OCI-LY1 (cell line): ENCODE results near the gene LRRC70.
"Not testable (repeated sequence)": the region's sequence is repeated elsewhere in the genome, so short reads cannot be mapped to it uniquely, and the experiment has no call there.

Experiments
- H2AFZ ChIP-seq: fragments of 200-600 bp; sonication (generic), shearing (Covaris generic); 2 replicates; pipeline ENCODE4 v1.6.0; 2014; ENCODE audit warnings: antibody characterized with exemption, mild to moderate bottlenecking, low read length
- H3F3A ChIP-seq: fragments of 200-600 bp; sonication (generic), shearing (Covaris generic); 2 replicates; pipeline ENCODE4 v1.6.0; 2014; ENCODE audit warnings: mild to moderate bottlenecking, antibody characterized with exemption, low read length, moderate library complexity; ENCODE audit not compliant: insufficient read depth
- H3K27ac ChIP-seq: fragments of 200-600 bp; sonication (generic); 2 replicates; pipeline ENCODE4 v1.5.1; 2014; ENCODE audit warnings: low read length, mixed run types, mild to moderate bottlenecking, low read depth; ENCODE audit not compliant: poor library complexity, severe bottlenecking
- H3K27me3 ChIP-seq: fragments of 200-600 bp; sonication (generic); 2 replicates; pipeline ENCODE4 v1.6.0; 2014; ENCODE audit warnings: antibody characterized with exemption, mild to moderate bottlenecking, low read length, moderate library complexity; ENCODE audit not compliant: insufficient read depth
- H3K36me3 ChIP-seq: fragments of 200-600 bp; sonication (generic); 2 replicates; pipeline ENCODE4 v1.6.1; 2014; ENCODE audit warnings: mild to moderate bottlenecking, antibody characterized with exemption, low read length, moderate library complexity, mixed read lengths; ENCODE audit not compliant: insufficient read depth
- H3K4me1 ChIP-seq: fragments of 200-600 bp; sonication (generic); 2 replicates; pipeline ENCODE4 v1.5.1; 2014; ENCODE audit warnings: mild to moderate bottlenecking, low read length, moderate library complexity; ENCODE audit not compliant: insufficient read depth, severe bottlenecking
- H3K4me2 ChIP-seq: fragments of 200-600 bp; sonication (generic), shearing (Covaris generic); 2 replicates; pipeline ENCODE4 v1.6.1; 2014; ENCODE audit warnings: low read length
- H3K4me3 ChIP-seq: fragments of 200-600 bp; sonication (generic); 2 replicates; pipeline ENCODE4 v1.5.1; 2014; ENCODE audit warnings: low read length, low read depth, mild to moderate bottlenecking, mixed read lengths; ENCODE audit not compliant: poor library complexity, severe bottlenecking
- H3K79me2 ChIP-seq: fragments of 200-600 bp; shearing (Covaris generic); 2 replicates; pipeline ENCODE4 v1.6.1; 2016; ENCODE audit warnings: mixed run types, low read length, mixed read lengths; ENCODE audit not compliant: insufficient read depth
- H3K9ac ChIP-seq: fragments of 200-600 bp; sonication (generic), shearing (Covaris generic); 2 replicates; pipeline ENCODE4 v1.6.1; 2014; ENCODE audit warnings: mild to moderate bottlenecking, low read length, mixed read lengths
- H3K9me2 ChIP-seq: fragments of 200-600 bp; sonication (generic), shearing (Covaris generic); 2 replicates; pipeline ENCODE4 v1.6.1; 2014; ENCODE audit warnings: low read depth, mild to moderate bottlenecking, low read length, mixed read lengths
- H3K9me3 ChIP-seq: fragments of 200-600 bp; shearing (Covaris generic); 2 replicates; pipeline ENCODE4 v1.6.1; 2014; ENCODE audit warnings: low read length, mixed read lengths
- H4K20me1 ChIP-seq: fragments of 200-600 bp; sonication (generic), shearing (Covaris generic); 2 replicates; pipeline ENCODE4 v1.6.0; 2016; ENCODE audit warnings: mild to moderate bottlenecking, low read length; ENCODE audit not compliant: insufficient read depth
- EZH2 ChIP-seq: fragments of 200-600 bp; sonication (generic), shearing (Covaris generic); IDR thresholded peaks from 2 replicates; pipeline ENCODE4 v1.8.0; 2017; ENCODE audit warnings: borderline replicate concordance, mixed run types, mild to moderate bottlenecking, antibody characterized with exemption, low read length, moderate library complexity, mixed read lengths
- TF ChIP-seq, protein P1 (sequence below): fragments of 200-600 bp; sonication (generic), shearing (Covaris generic); IDR thresholded peaks from 2 replicates; pipeline ENCODE4 v1.5.1; 2017; ENCODE audit warnings: mild to moderate bottlenecking, antibody characterized with exemption, low read length, moderate library complexity, mixed read lengths

The LRRC70 gene

DNA sequence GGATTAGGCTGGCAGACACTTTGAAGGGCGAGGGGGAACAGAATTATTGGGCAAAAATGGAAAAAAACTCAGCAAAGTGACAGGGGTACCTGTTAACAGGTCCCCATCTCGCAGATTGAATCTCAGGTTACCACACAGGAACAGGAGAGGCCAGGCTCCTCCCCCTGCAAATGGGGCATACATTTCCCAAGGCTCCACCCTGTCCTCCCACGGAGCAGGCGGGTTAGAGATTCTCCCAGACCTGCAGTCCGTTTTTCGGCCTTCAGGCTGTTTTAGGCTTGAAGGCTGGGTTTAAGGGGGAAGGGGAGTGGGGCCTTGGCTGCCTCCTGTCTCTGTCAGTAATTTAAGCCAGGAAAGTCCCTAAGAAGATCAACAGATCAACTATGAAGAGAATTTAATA lies 42.7 kb downstream of the LRRC70 start:
- Histone ChIP-seq H2AFZ (no peak overlapping the region), H3F3A (no peaks in the 10 kb centered on the region), H3K27me3 (no peaks in the 10 kb centered on the region), H3K9ac (no peak overlapping the region), H3K9me3 (no peaks in the 10 kb centered on the region), H3K79me2 (no peaks in the 10 kb centered on the region), H3K27ac (no peak overlapping the region), H3K9me2 (no peaks in the 10 kb centered on the region), H4K20me1 (no peaks in the 10 kb centered on the region), H3K4me3 (no peak overlapping the region), H3K36me3 (no peaks in the 10 kb centered on the region), H3K4me2 (no peak overlapping the region), H3K4me1 (no peaks in the 10 kb centered on the region)
- no peak for TF ChIP-seq EZH2
- TF ChIP-seq, protein P1, sequence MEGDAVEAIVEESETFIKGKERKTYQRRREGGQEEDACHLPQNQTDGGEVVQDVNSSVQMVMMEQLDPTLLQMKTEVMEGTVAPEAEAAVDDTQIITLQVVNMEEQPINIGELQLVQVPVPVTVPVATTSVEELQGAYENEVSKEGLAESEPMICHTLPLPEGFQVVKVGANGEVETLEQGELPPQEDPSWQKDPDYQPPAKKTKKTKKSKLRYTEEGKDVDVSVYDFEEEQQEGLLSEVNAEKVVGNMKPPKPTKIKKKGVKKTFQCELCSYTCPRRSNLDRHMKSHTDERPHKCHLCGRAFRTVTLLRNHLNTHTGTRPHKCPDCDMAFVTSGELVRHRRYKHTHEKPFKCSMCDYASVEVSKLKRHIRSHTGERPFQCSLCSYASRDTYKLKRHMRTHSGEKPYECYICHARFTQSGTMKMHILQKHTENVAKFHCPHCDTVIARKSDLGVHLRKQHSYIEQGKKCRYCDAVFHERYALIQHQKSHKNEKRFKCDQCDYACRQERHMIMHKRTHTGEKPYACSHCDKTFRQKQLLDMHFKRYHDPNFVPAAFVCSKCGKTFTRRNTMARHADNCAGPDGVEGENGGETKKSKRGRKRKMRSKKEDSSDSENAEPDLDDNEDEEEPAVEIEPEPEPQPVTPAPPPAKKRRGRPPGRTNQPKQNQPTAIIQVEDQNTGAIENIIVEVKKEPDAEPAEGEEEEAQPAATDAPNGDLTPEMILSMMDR, result no peak

DNA sequence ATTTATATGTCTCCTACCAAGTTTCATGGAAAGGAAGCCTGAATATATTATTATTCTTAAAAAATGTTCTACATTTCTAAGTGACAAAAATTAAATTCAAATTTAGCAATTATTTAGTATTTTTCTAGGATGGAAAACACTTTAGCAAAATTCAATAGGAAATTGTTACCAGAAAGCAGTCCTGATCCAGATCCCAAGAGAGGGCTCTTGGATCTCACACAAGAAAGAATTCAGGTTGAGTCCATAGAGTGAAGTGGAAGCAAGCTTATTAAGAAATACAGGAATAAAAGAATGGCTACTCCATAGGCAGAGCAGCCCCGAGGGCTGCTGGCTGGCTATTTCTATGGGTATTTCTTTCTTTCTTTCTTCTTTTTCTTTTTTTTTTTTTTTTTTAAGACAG lies 44.7 kb downstream of the LRRC70 start:
- H3F3A ChIP-seq, result no peaks in the 10 kb centered on the region
- H3K9me2 ChIP-seq, result no peaks in the 10 kb centered on the region
- no peaks in the 10 kb centered on the region for H3K27me3 ChIP-seq
- H3K4me1 ChIP-seq, result no peaks in the 10 kb centered on the region
- H3K4me3 ChIP-seq, result no peak overlapping the region
- no peaks in the 10 kb centered on the region for H3K79me2 ChIP-seq
- H3K27ac ChIP-seq, result no peak overlapping the region
- no peaks in the 10 kb centered on the region for H3K9me3 ChIP-seq
- no peak overlapping the region for H2AFZ ChIP-seq
- H3K36me3 ChIP-seq, result peaks cover 5% of the 10 kb centered on the region; the same call in 1 of the 2 replicates
- H4K20me1 ChIP-seq, result no peaks in the 10 kb centered on the region
- TF ChIP-seq EZH2, result no peak
- TF ChIP-seq, protein P1, result no peak
- H3K4me2 ChIP-seq, result no peak overlapping the region
- no peak overlapping the region for H3K9ac ChIP-seq

DNA sequence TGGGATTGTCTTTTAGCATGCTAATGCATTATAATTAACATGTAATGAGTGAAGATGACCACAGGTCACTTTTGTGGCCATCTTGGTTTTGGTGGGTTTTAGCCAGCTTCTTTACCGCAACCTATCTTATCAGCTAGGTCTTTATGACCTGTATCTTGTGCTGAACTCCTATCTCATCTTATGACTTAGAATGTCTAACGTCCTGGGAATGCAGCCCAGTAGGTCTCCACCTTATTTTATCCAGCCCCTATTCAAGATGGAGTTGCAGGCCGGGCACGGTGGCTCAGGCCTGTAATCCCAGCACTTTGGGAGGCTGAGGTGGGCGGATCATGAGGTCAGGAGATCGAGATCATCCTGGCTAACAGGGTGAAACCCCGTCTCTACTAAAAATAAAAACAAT lies 45.8 kb downstream of the LRRC70 start:
- H3K36me3 ChIP-seq, H3F3A ChIP-seq, H4K20me1 ChIP-seq, H3K9ac ChIP-seq, H3K27ac ChIP-seq, H3K4me3 ChIP-seq, H3K9me2 ChIP-seq, H2AFZ ChIP-seq, H3K4me2 ChIP-seq, H3K27me3 ChIP-seq, H3K79me2 ChIP-seq, H3K9me3 ChIP-seq, H3K4me1 ChIP-seq: not testable (repeated sequence)

DNA sequence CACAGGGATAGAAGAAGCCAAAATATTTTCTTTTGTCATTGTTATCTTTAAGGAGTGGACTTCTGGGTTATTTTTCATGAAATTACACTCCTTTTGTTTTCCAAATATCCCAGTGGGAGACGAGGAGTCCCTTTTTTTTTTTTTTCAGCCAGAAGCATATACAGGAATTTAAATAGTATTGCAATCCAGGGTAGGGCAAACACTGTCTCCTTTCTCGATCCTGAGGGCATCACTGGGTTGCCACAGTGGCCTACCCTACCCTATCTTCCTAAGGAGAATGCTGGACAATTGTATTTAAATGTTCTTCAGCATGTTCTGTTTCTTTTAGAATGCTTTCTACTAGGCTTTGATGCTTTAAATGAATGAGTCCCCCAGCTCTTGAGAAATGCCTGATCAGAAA lies 47.9 kb downstream of the LRRC70 start:
- Histone ChIP-seq H3F3A (no peaks in the 10 kb centered on the region), H4K20me1 (no peaks in the 10 kb centered on the region), H3K27ac (no peak overlapping the region), H3K4me3 (no peak overlapping the region), H2AFZ (no peak overlapping the region), H3K4me1 (no peaks in the 10 kb centered on the region), H3K9me2 (no peaks in the 10 kb centered on the region), H3K9ac (no peak overlapping the region), H3K9me3 (no peaks in the 10 kb centered on the region), H3K4me2 (no peak overlapping the region), H3K27me3 (no peaks in the 10 kb centered on the region), H3K36me3 (peaks cover 12% of the 10 kb centered on the region; the same call in 1 of the 2 replicates), H3K79me2 (no peaks in the 10 kb centered on the region)
- TF ChIP-seq, protein P1, result no peak
- TF ChIP-seq EZH2, result no peak
